Transverse colon (tissue), 4 donors: Measurements from ENCODE around the gene NECAB2.

ENCODE experiments used
- EP300 ChIP-seq: sonication (generic); formaldehyde crosslinking; IDR thresholded peaks from one replicate; pipeline ENCODE4 v1.6.1; 2017; ENCODE audit warnings: antibody characterized with exemption, low read depth
- POLR2A ChIP-seq: fragments of 450-650 bp; IDR thresholded peaks from one replicate; pipeline ENCODE4 v1.6.1; 2016; ENCODE audit warnings: antibody characterized with exemption, mild to moderate bottlenecking, moderate library complexity
- POLR2AphosphoS5 ChIP-seq, 3 donors: sonication (generic); formaldehyde crosslinking; IDR thresholded peaks; one replicate each; pipeline ENCODE4 v1.6.1; 2016; ENCODE audit warnings: antibody characterized with exemption in 3 of 3
- TF ChIP-seq, protein P1 (sequence below), 5 experiments: fragments of 200-600 bp in 3 of 5; fragments of 450-650 bp in 2 of 5; sonication (generic) in 3 of 5; IDR thresholded peaks; 1 replicate in 2 of 5; 2 replicates in 3 of 5; pipeline ENCODE4 v1.5.1; 2016 to 2017; ENCODE audit warnings: antibody characterized with exemption in 5 of 5, inconsistent platforms in 3 of 5, mild to moderate bottlenecking in 2 of 5, moderate library complexity in 1 of 5

DNA sequence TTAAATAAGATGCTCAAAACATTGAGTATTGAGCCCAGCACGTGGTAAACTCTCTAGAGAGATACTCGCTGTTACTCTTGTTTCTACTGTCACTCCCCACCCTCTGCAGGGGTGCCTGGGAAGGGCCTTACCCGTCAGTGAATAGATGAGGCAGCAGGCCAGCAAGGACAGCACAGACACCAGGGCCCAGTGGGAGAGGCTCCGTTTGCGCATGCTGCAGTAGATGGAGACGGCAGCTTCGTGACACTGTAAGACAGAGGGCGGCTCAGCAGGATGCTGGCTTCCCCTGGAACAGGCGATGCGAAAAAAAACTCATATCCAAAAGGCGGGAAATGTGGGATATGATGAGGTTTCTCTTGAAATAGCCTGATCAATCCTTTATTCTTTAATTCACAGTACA is 54.6 kb downstream of the NECAB2 start:
- TF ChIP-seq, protein P1, sequence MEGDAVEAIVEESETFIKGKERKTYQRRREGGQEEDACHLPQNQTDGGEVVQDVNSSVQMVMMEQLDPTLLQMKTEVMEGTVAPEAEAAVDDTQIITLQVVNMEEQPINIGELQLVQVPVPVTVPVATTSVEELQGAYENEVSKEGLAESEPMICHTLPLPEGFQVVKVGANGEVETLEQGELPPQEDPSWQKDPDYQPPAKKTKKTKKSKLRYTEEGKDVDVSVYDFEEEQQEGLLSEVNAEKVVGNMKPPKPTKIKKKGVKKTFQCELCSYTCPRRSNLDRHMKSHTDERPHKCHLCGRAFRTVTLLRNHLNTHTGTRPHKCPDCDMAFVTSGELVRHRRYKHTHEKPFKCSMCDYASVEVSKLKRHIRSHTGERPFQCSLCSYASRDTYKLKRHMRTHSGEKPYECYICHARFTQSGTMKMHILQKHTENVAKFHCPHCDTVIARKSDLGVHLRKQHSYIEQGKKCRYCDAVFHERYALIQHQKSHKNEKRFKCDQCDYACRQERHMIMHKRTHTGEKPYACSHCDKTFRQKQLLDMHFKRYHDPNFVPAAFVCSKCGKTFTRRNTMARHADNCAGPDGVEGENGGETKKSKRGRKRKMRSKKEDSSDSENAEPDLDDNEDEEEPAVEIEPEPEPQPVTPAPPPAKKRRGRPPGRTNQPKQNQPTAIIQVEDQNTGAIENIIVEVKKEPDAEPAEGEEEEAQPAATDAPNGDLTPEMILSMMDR (IDR thresholded peaks at IDR 0.05): no peak
- TF ChIP-seq POLR2A: no peak
- TF ChIP-seq POLR2AphosphoS5 (IDR thresholded peaks at IDR 0.05): no peak
- TF ChIP-seq EP300: no peak
